Esophagus muscularis mucosa (tissue), 4 donors: ENCODE data around the gene IFNLR1. TPM values are rescaled to one million over a fixed set of nuclear protein-coding genes. Genes with fewer than 3 reads are reported as not detected.

Experiments
- DNase-seq: peaks from one replicate; pipeline ENCODE4 v3.0.0-alpha.2; 2017; ENCODE audit errors: extremely low spot score
- H3K27ac ChIP-seq, 4 donors: fragments of 200-600 bp; sonication (generic); replicated peaks in 1 of 4; 1 replicate in 3 of 4; 2 replicates in 1 of 4; pipeline ENCODE4 v1.5.1; 2016 to 2019; ENCODE audit warnings: mild to moderate bottlenecking in 1 of 4
- H3K27me3 ChIP-seq, 4 donors: fragments of 200-600 bp; sonication (generic); one replicate each; pipeline versions ENCODE4 v1.5.1 to v1.6.0; 2016 to 2019
- H3K36me3 ChIP-seq, 4 donors: fragments of 200-600 bp; sonication (generic); one replicate each; pipeline ENCODE4 v1.5.1; 2016 to 2019
- H3K4me1 ChIP-seq, 4 donors: fragments of 200-600 bp; sonication (generic); one replicate each; pipeline ENCODE4 v1.5.1; 2016 to 2019
- H3K4me3 ChIP-seq, 4 donors: fragments of 200-600 bp; sonication (generic); 1 replicate in 2 of 4; 2 replicates in 2 of 4; pipeline ENCODE4 v1.5.1; 2016 to 2019; ENCODE audit warnings: mild to moderate bottlenecking in 4 of 4, moderate library complexity in 1 of 4
- H3K9me3 ChIP-seq, 4 donors: fragments of 200-600 bp; sonication (generic); 1 replicate in 3 of 4; 2 replicates in 1 of 4; pipeline ENCODE4 v1.5.1; 2016 to 2019
- CTCF ChIP-seq, 3 experiments: fragments of 200-600 bp in 2 of 3; fragments of 450-650 bp in 1 of 3; sonication (generic) in 2 of 3; IDR thresholded peaks; one replicate each; pipeline ENCODE4 v1.5.1; 2017 to 2019; ENCODE audit warnings: antibody characterized with exemption in 3 of 3, mild to moderate bottlenecking in 2 of 3, moderate library complexity in 1 of 3
- EP300 ChIP-seq: sonication (generic); formaldehyde crosslinking; IDR thresholded peaks from one replicate; pipeline ENCODE4 v1.6.1; 2017; ENCODE audit warnings: antibody characterized with exemption
- POLR2A ChIP-seq: fragments of 450-650 bp; IDR thresholded peaks from one replicate; pipeline ENCODE4 v1.6.1; 2017; ENCODE audit warnings: antibody characterized with exemption, moderate library complexity, mild to moderate bottlenecking, low read depth
- POLR2AphosphoS5 ChIP-seq, 2 donors: sonication (generic); formaldehyde crosslinking; IDR thresholded peaks; one replicate each; pipeline ENCODE4 v1.6.1; 2017; ENCODE audit warnings: antibody characterized with exemption in 2 of 2
- WGBS: methylation state at CpG from one replicate; pipeline ENCODE4 v1.1.5; 2018; 5-methylcytosine and 5-hydroxymethylcytosine counted together
- intact Hi-C: fragments of 100-400 bp; cut with DNase I; formaldehyde crosslinking; loops from one replicate; pipeline ENCODE4 v1.15.1; 2023
- total RNA-seq, 4 donors: library from RNA; depleted of rRNA; stranded (reverse); fragments of >200 nt; gene quantifications; one replicate each; pipeline versions ENCODE4 v1.1.0 to v1.2.1, GENCODE V29; 2016

IFNLR1 gene
- total RNA-seq, 4 donors from 2014 or later = 0.50 to 2.0 (median 1.2) TPM

GRCh38 chr1:24169286-24169685, 17.8 kb downstream of the IFNLR1 start:
- TF ChIP-seq CTCF (IDR thresholded peaks at IDR 0.05) (no peak), POLR2AphosphoS5 (IDR thresholded peaks at IDR 0.05) (no peak), EP300 (no peak), POLR2A (no peak)
- DNase-seq = no peak
- H3K4me3 ChIP-seq = no peak overlapping the region
- H3K27ac ChIP-seq = no peak overlapping the region
- H3K4me1 ChIP-seq = no peaks in the 10 kb centered on the region
- peaks cover 0 to 3% (median 0%) of the 10 kb centered on the region in 4 donors for H3K9me3 ChIP-seq
- H3K27me3 ChIP-seq = peaks cover 0 to 9% (median 0%) of the 10 kb centered on the region in 4 donors
- intact Hi-C loops = no loop called here
- WGBS = 92% methylated on average over 12 of the region's 12 CpGs
- H3K36me3 ChIP-seq = no peaks in the 10 kb centered on the region

- H3K4me1 ChIP-seq = no peaks in the 10 kb centered on the region
- no peaks in the 10 kb centered on the region for H3K36me3 ChIP-seq
- TF ChIP-seq POLR2AphosphoS5 (IDR thresholded peaks at IDR 0.05) (no peak), EP300 (no peak), CTCF (IDR thresholded peaks at IDR 0.05) (no peak), POLR2A (no peak)
- DNase-seq = no peak
- WGBS = 83% methylated on average over 7 of the region's 7 CpGs
- peaks cover 0 to 9% (median 0%) of the 10 kb centered on the region in 4 donors for H3K27me3 ChIP-seq
- no peak overlapping the region for H3K4me3 ChIP-seq
- peaks cover 0 to 3% (median 0%) of the 10 kb centered on the region in 4 donors for H3K9me3 ChIP-seq
- intact Hi-C loops = no loop called here
- H3K27ac ChIP-seq = no peak overlapping the region
These were observed 18.8 kb downstream of the IFNLR1 start for GRCh38 chr1:24168245-24168644.

- WGBS = 70% methylated on average over 4 of the region's 4 CpGs
- DNase-seq = no peak
- intact Hi-C loops = no loop called here
- H3K9me3 ChIP-seq = no peaks in the 10 kb centered on the region
- H3K4me3 ChIP-seq = no peak overlapping the region
- no peaks in the 10 kb centered on the region for H3K36me3 ChIP-seq
- no peaks in the 10 kb centered on the region for H3K4me1 ChIP-seq
- TF ChIP-seq POLR2AphosphoS5 (IDR thresholded peaks at IDR 0.05) = no peak
- no peak for TF ChIP-seq POLR2A
- no peak for TF ChIP-seq EP300
- TF ChIP-seq CTCF (IDR thresholded peaks at IDR 0.05) = no peak
- H3K27me3 ChIP-seq = peaks cover 0 to 9% (median 0%) of the 10 kb centered on the region in 4 donors
- no peak overlapping the region for H3K27ac ChIP-seq
These were observed 20.1 kb downstream of the IFNLR1 start for GRCh38 chr1:24167008-24167407.

GRCh38 chr1:24165500-24165899, 21.6 kb downstream of the IFNLR1 start:
- no peak for DNase-seq
- no peaks in the 10 kb centered on the region for H3K9me3 ChIP-seq
- H3K36me3 ChIP-seq = no peaks in the 10 kb centered on the region
- TF ChIP-seq EP300 = no peak
- TF ChIP-seq POLR2AphosphoS5 (IDR thresholded peaks at IDR 0.05) = no peak
- TF ChIP-seq POLR2A = no peak
- TF ChIP-seq CTCF (IDR thresholded peaks at IDR 0.05) = no peak
- H3K27me3 ChIP-seq = peaks cover 0 to 9% (median 0%) of the 10 kb centered on the region in 4 donors
- no peaks in the 10 kb centered on the region for H3K4me1 ChIP-seq
- 95% methylated on average over 2 of the region's 2 CpGs for WGBS
- intact Hi-C loops = no loop called here
- H3K4me3 ChIP-seq = no peak overlapping the region
- no peak overlapping the region for H3K27ac ChIP-seq

- no peak overlapping the region for H3K27ac ChIP-seq
- TF ChIP-seq POLR2A (no peak), POLR2AphosphoS5 (IDR thresholded peaks at IDR 0.05) (no peak), EP300 (no peak), CTCF (IDR thresholded peaks at IDR 0.05) (no peak)
- no peaks in the 10 kb centered on the region for H3K36me3 ChIP-seq
- 95% methylated on average over 3 of the region's 3 CpGs for WGBS
- no peaks in the 10 kb centered on the region for H3K27me3 ChIP-seq
- H3K9me3 ChIP-seq = no peaks in the 10 kb centered on the region
- intact Hi-C loops = no loop called here
- no peaks in the 10 kb centered on the region for H3K4me1 ChIP-seq
- no peak for DNase-seq
- H3K4me3 ChIP-seq = no peak overlapping the region
These were observed 23.1 kb downstream of the IFNLR1 start for GRCh38 chr1:24164004-24164403.
